Measurements from ENCODE around the gene CBFA2T3. TPM values are rescaled to one million over a fixed set of nuclear protein-coding genes. Genes with fewer than 3 reads are reported as not detected.

Gene CBFA2T3
- total and polyA plus RNA-seq, 8 donors: 3.8 to 10.4 (median 5.4) TPM

DNA sequence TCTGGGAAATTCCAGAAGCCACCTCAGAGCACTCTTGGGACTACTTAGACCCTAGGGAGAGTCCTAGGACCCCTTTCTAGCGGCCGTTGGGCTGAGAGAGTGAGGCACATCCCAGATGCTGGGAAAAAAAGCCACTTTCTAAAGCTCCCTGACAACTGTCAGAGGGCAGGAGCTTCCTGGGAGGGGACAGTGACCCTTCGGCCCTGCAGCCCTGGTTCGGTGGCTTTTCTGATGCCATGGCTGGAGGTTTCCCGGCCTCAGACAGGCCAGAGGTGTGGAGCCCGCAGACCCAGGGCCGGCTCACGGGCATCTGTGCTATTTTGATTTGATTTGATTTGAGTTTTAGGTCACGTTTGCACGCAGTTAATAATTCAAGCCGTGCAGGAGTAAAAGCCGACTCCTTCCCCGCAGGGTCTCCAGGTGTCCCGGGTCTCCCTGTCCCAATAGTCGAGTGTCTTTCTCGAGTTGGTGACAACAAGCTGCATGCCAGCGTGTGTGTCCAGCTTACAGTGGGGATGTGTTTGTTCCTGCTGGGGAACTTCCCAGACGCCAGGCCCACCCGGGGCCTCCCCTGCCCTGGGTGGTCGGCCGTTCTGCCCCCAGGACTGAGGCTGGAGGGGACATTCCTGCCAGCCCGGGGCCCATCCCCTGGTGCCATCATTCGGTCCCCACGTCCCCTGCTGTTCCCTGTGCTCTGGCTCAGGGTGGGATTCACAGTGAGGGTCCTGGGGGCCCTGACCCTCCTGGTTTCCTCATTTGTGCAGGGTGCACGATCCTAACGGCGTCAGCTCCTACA is 1.0 kb upstream of the CBFA2T3 start:
- no peak overlapping the region for H3K4me3 ChIP-seq
- H3K27ac ChIP-seq: no peak overlapping the region
- DNase-seq (peak in 1 of 4 donors; percentile 64), ATAC-seq (no peak)
- intact Hi-C loops (cut with DNase I): no loop called here
- no peaks in the 10 kb centered on the region for H3K9me3 ChIP-seq
- TF ChIP-seq, protein P1, sequence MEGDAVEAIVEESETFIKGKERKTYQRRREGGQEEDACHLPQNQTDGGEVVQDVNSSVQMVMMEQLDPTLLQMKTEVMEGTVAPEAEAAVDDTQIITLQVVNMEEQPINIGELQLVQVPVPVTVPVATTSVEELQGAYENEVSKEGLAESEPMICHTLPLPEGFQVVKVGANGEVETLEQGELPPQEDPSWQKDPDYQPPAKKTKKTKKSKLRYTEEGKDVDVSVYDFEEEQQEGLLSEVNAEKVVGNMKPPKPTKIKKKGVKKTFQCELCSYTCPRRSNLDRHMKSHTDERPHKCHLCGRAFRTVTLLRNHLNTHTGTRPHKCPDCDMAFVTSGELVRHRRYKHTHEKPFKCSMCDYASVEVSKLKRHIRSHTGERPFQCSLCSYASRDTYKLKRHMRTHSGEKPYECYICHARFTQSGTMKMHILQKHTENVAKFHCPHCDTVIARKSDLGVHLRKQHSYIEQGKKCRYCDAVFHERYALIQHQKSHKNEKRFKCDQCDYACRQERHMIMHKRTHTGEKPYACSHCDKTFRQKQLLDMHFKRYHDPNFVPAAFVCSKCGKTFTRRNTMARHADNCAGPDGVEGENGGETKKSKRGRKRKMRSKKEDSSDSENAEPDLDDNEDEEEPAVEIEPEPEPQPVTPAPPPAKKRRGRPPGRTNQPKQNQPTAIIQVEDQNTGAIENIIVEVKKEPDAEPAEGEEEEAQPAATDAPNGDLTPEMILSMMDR (IDR thresholded peaks at IDR 0.05): no peak
- peaks cover 0 to 75% of the 10 kb centered on the region in 2 donors for H3K27me3 ChIP-seq
- H3K36me3 ChIP-seq: no peaks in the 10 kb centered on the region
- peaks cover 4 to 58% of the 10 kb centered on the region in 2 donors for H3K4me1 ChIP-seq

DNA sequence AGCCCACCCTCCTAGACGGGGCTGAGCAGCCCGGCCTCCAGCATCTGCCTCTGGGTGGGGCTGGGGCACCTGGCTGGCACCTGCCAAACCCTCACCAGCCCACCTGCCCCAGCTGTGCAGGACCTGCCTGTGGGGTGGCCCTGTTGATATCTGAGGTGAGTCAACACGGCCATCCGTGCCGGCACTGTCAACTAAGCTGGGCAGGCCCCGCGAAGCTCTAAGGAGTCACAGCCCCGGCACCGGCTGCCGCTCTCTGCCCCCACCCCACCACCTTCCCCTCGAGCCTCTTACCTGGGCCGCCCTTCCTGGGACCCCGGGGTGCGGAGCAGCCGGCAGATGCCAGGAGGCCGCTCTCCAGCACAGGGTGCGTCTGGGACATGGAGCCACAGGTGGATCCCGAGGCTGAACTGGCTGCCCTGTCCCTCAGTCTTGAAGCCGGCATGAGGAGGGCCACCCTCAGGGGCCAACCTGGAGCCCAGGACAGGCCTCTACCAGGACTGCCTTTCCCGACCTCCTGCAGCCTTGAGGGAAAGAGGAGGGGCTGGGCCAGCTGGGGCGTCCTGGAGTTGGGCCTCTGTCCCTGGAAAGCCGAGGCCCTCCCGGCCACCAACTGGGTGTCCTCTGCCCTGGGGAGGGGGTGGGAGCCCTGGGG is 515 bp downstream of the CBFA2T3 start:
- peaks cover 0 to 67% of the 10 kb centered on the region in 2 donors for H3K27me3 ChIP-seq
- H3K4me3 ChIP-seq: peak overlapping the region in 1 of 2 donors; percentile 48
- H3K4me1 ChIP-seq: peaks cover 4 to 74% of the 10 kb centered on the region in 2 donors
- TF ChIP-seq, protein P1 (IDR thresholded peaks at IDR 0.05): no peak
- peak overlapping the region in 1 of 2 donors; percentile 76 for H3K27ac ChIP-seq
- no peak for ATAC-seq
- no peaks in the 10 kb centered on the region for H3K9me3 ChIP-seq
- intact Hi-C loops (cut with DNase I): no loop called here
- DNase-seq: peak in 1 of 4 donors; percentile 82
- no peaks in the 10 kb centered on the region for H3K36me3 ChIP-seq

DNA sequence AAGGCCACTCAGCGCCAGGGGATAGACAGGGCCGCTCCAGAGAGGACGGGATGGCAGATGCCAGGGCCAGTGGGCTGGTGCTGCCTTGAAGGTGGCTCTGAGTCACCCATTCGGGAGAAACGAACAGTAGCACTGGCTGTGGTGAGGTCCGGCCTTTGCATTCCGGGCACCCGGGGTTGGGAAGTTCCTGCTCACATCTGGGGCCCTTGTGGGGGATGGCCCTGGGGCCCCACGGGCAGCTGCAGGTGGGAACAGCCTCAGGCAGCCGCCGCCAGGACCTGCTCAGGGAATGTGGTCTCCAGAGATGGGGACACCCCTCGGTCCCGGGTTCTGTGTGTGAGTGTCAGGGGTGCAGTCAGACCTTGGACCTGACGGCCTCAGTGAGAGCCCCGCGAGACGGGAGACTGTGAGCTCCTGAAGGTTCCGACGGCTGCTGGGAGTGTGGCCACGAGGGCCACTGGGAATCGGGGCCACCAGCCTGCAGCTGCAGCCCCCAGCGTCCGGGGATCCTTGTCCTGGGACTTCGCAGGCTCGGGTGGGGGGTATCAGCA is 1.4 kb downstream of the CBFA2T3 start:
- Histone ChIP-seq H3K4me1 (peaks cover 4 to 77% of the 10 kb centered on the region in 2 donors), H3K4me3 (peak overlapping the region in 1 of 2 donors; percentile 48)
- TF ChIP-seq, protein P1 (IDR thresholded peaks at IDR 0.05): no peak

DNA sequence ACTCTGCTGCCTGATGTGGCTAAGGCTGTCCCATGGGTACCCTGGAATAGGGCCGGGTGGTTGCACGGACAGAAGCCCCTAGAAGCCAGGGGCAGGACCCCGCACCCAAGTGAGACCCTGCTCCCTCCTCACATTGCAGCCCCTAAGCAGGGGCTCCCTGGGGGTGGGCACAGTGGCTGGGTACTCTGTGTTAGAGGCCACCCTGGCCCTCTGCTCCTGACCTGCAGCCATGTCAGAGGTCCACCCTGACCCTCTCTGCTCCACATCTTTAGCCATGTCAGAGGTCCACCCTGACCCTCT is 2.1 kb downstream of the CBFA2T3 start:
- no peak for ATAC-seq
- H3K27ac ChIP-seq: no peak overlapping the region
- no peaks in the 10 kb centered on the region for H3K36me3 ChIP-seq
- H3K4me1 ChIP-seq: peaks cover 4 to 77% of the 10 kb centered on the region in 2 donors
- TF ChIP-seq, protein P1 (IDR thresholded peaks at IDR 0.05): no peak
- no peaks in the 10 kb centered on the region for H3K9me3 ChIP-seq
- intact Hi-C loops (cut with DNase I): no loop called here
- peaks cover 0 to 71% of the 10 kb centered on the region in 2 donors for H3K27me3 ChIP-seq
- H3K4me3 ChIP-seq: peak overlapping the region in 1 of 2 donors; percentile 48
- DNase-seq: no peak

More for the DNA sequence above, 1.4 kb downstream of the CBFA2T3 start:
- H3K9me3 ChIP-seq: no peaks in the 10 kb centered on the region
- peak in 1 of 4 donors; percentile 87 for DNase-seq
- H3K36me3 ChIP-seq: no peaks in the 10 kb centered on the region
- no peak overlapping the region for H3K27ac ChIP-seq
- intact Hi-C loops (cut with DNase I): no loop called here
- ATAC-seq: no peak
- H3K27me3 ChIP-seq: peaks cover 0 to 64% of the 10 kb centered on the region in 2 donors
